ENCODE measurements around the gene RRM2. TPM values are rescaled to one million over a fixed set of nuclear protein-coding genes. Genes with fewer than 3 reads are reported as not detected.

The RRM2 gene
- total RNA-seq, 4 donors from 2014 or later: 6.7 to 139 (median 20.5) TPM

DNA sequence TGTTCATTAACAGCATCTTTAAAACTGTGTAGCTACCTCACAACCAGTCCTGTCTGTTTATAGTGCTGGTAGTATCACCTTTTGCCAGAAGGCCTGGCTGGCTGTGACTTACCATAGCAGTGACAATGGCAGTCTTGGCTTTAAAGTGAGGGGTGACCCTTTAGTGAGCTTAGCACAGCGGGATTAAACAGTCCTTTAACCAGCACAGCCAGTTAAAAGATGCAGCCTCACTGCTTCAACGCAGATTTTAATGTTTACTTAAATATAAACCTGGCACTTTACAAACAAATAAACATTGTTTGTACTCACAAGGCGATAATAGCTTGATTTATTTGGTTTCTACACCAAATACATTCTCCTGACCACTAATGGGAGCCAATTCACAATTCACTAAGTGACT, 7.0 kb downstream of the RRM2 start:
- no peaks in the 10 kb centered on the region for H3K36me3 ChIP-seq
- H3K9me3 ChIP-seq: no peaks in the 10 kb centered on the region
- H3K27me3 ChIP-seq: no peaks in the 10 kb centered on the region
- no peak overlapping the region for H3K27ac ChIP-seq
- H3K4me1 ChIP-seq: peaks cover 0 to 28% (median 1%) of the 10 kb centered on the region in 4 donors
- no peak overlapping the region for H3K4me3 ChIP-seq
- peak in 1 of 3 donors; percentile 13 for DNase-seq
- TF ChIP-seq, protein P1, sequence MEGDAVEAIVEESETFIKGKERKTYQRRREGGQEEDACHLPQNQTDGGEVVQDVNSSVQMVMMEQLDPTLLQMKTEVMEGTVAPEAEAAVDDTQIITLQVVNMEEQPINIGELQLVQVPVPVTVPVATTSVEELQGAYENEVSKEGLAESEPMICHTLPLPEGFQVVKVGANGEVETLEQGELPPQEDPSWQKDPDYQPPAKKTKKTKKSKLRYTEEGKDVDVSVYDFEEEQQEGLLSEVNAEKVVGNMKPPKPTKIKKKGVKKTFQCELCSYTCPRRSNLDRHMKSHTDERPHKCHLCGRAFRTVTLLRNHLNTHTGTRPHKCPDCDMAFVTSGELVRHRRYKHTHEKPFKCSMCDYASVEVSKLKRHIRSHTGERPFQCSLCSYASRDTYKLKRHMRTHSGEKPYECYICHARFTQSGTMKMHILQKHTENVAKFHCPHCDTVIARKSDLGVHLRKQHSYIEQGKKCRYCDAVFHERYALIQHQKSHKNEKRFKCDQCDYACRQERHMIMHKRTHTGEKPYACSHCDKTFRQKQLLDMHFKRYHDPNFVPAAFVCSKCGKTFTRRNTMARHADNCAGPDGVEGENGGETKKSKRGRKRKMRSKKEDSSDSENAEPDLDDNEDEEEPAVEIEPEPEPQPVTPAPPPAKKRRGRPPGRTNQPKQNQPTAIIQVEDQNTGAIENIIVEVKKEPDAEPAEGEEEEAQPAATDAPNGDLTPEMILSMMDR (IDR thresholded peaks at IDR 0.05): no peak

DNA sequence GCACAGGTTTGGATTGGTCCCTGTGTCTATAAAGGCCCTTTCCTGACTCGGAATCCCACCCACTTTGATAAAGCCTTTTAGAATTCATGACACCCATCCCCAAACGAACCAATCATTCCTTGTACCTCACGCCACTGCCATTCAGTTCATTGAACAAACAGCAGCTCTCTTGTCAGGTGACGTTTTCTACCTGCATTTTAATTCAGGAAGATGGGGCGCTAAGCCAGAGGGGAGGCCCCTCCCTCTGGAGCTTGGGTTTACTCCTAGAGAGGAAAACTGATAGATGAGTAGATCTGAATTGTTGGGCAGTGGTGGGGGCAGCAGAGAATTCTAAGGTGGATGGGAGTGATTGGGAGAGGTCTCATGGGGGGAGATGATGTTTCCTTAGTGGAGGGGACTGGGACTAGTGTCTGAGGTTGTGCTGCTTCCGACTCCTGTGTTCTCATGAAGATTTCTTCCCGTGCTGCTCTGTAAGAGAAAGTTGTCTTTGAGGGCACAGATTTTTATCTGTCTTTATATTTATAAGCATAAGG, 9.6 kb downstream of the RRM2 start:
- H3K9me3 ChIP-seq: no peaks in the 10 kb centered on the region
- no peaks in the 10 kb centered on the region for H3K36me3 ChIP-seq
- no peaks in the 10 kb centered on the region for H3K27me3 ChIP-seq
- H3K27ac ChIP-seq: no peak overlapping the region
- H3K4me1 ChIP-seq: peaks cover 0 to 5% (median 0%) of the 10 kb centered on the region in 4 donors
- peak in 1 of 3 donors; percentile 31 for DNase-seq
- TF ChIP-seq POLR2A (IDR thresholded peaks at IDR 0.05): no peak
- TF ChIP-seq, protein P1 (IDR thresholded peaks at IDR 0.05): no peak
- H3K4me3 ChIP-seq: no peak overlapping the region

DNA sequence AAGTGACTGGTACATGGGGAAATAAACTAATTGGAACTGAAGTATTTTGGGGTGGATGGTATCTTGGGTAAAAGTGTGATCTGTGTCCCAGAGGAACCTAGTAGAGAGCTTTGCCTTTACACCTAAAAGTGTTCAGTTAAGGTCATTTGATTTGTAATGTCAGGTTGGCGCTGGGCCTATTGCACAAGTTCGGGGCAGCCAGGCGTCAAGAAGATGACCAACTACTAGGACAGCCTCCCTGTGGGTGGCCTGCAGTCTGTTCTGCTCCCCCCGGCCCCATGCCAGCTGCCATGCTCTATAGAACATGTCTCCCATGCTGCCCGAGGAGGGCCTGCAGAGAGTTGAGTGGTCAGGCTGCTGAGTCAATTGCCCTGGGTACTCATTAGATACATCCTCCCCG, 10.1 kb downstream of the RRM2 start:
- Histone ChIP-seq H3K4me3 (no peak overlapping the region), H3K36me3 (no peaks in the 10 kb centered on the region), H3K27ac (no peak overlapping the region), H3K9me3 (no peaks in the 10 kb centered on the region), H3K27me3 (no peaks in the 10 kb centered on the region), H3K4me1 (peaks cover 0 to under 1% (median 0%) of the 10 kb centered on the region in 4 donors)
- peak in 1 of 3 donors; percentile 43 for DNase-seq
- TF ChIP-seq POLR2A (IDR thresholded peaks at IDR 0.05): no peak
- TF ChIP-seq, protein P1 (IDR thresholded peaks at IDR 0.05): no peak

DNA sequence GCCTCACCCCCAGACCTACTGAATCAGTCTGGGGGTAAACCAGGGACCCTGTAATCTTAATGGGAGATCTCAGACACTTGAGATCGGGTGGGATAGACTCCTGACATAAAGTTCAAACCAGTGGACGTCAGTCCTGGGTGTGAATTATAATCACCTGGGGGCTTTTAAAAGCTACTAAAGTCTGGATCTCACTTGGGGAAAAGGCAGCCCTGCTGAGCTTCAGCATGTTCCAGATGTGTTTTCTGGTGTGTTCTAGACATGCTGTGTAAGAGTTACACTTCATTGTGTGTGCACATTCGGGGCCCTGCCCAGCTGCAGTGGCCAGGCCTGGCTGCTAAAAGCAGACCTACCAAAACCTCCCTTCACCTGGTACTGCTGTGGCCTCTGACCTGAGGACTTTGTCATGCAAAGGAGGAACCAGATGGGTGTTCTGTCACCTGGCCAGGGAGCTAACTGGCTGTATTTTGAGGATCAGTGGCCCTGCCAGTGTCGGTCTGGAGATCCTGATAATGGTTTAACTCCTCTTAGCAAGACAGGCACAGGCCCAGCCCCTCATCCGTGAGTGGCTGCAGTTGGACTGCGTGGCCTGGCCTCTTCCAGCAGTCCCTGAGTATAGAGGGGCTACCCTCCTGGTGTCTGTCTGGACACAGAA, 10.6 kb downstream of the RRM2 start:
- H3K9me3 ChIP-seq: no peaks in the 10 kb centered on the region
- H3K27me3 ChIP-seq: no peaks in the 10 kb centered on the region
- H3K4me3 ChIP-seq: no peak overlapping the region
- DNase-seq: peak in 1 of 3 donors; percentile 34
- no peak overlapping the region for H3K27ac ChIP-seq
- TF ChIP-seq POLR2A (IDR thresholded peaks at IDR 0.05): no peak
- TF ChIP-seq, protein P1 (IDR thresholded peaks at IDR 0.05): no peak
- H3K36me3 ChIP-seq: no peaks in the 10 kb centered on the region
- H3K4me1 ChIP-seq: no peaks in the 10 kb centered on the region

DNA sequence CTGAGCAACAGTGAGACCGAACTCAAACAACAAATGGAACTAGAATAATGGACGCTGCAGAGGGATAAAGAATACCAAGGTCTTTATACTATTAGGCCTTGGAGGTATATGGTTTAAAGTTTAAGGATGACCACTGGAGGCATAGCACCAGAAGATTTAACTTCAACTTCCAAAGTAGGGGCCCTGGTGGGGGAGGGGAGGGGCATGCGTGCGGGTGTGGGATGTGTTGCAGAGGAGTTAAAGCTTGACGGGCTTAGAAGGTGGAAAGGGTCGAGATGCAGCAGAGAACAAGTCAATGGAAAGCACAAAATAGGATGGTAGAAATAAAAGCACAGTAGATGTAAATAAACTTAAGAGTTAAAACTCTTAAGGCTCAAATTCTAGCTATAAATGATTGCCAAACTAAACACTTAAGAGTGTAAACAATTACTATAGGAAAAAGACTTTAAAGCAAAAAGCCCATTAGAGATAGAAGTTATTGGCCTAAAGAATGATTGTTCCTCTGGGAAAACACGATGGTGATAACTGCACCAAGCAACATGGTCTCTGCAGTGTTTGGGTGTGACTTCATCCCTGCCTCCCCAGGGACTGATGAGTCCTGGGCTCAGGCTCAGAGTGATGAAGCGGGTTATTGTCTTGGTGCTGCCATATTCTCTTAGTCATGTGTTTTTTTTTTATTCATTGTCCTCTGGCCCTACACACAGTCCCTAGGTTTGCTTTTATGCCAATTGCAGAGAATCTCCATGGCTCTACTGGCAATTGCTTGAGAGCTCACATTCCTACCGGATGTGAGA, 13.0 kb downstream of the RRM2 start:
- no peaks in the 10 kb centered on the region for H3K9me3 ChIP-seq
- H3K27ac ChIP-seq: no peak overlapping the region
- no peak overlapping the region for H3K4me3 ChIP-seq
- H3K36me3 ChIP-seq: no peaks in the 10 kb centered on the region
- DNase-seq: peak in 1 of 3 donors; percentile 22
- TF ChIP-seq POLR2A (IDR thresholded peaks at IDR 0.05): no peak
- TF ChIP-seq, protein P1 (IDR thresholded peaks at IDR 0.05): no peak
- H3K27me3 ChIP-seq: no peaks in the 10 kb centered on the region
- no peaks in the 10 kb centered on the region for H3K4me1 ChIP-seq
